ENCODE measurements around the gene APPL1.

DNA sequence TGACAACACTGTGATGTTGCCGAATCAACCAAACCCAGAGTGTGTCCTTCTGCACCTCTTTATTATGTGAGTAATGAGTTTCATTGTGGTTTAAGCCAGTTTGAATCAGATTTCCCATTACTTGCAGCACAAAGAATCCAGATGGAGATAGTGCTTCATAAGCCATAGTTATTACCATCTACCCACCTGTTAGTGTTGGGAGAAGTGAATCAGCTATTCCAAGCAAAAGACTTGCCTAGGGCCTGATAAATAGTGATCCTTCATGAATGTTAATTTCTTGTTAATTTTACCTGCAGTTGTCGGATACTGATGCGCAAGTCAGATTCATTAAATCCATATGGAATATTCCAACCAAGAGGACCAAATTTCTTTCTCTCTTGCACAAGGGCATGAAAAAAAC is 86.7 kb downstream of the APPL1 start:
- TF ChIP-seq EZH2 (IDR thresholded peaks at IDR 0.05; ENCODE audit: low read length, unreplicated experiment) (no peak), EZH2phosphoT487 (IDR thresholded peaks at IDR 0.05; ENCODE audit: borderline replicate concordance, low read length) (no peak)
- TF ChIP-seq, protein P1, sequence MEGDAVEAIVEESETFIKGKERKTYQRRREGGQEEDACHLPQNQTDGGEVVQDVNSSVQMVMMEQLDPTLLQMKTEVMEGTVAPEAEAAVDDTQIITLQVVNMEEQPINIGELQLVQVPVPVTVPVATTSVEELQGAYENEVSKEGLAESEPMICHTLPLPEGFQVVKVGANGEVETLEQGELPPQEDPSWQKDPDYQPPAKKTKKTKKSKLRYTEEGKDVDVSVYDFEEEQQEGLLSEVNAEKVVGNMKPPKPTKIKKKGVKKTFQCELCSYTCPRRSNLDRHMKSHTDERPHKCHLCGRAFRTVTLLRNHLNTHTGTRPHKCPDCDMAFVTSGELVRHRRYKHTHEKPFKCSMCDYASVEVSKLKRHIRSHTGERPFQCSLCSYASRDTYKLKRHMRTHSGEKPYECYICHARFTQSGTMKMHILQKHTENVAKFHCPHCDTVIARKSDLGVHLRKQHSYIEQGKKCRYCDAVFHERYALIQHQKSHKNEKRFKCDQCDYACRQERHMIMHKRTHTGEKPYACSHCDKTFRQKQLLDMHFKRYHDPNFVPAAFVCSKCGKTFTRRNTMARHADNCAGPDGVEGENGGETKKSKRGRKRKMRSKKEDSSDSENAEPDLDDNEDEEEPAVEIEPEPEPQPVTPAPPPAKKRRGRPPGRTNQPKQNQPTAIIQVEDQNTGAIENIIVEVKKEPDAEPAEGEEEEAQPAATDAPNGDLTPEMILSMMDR (conservative IDR thresholded peaks at IDR 0.05; ENCODE audit: low read depth, low read length): no peak

All from PC-3 (cell line).